Superior temporal gyrus (tissue), 1 donor: ENCODE data around the gene FEM1A.
"Not testable (repeated sequence)": the region's sequence is repeated elsewhere in the genome, so short reads cannot be mapped to it uniquely, and the experiment has no call there.

ENCODE experiments used
- DNase-seq: peaks from one replicate; pipeline ENCODE4 v3.0.0-alpha.2; 2016; ENCODE audit errors: extremely low spot score

FEM1A gene, protein sequence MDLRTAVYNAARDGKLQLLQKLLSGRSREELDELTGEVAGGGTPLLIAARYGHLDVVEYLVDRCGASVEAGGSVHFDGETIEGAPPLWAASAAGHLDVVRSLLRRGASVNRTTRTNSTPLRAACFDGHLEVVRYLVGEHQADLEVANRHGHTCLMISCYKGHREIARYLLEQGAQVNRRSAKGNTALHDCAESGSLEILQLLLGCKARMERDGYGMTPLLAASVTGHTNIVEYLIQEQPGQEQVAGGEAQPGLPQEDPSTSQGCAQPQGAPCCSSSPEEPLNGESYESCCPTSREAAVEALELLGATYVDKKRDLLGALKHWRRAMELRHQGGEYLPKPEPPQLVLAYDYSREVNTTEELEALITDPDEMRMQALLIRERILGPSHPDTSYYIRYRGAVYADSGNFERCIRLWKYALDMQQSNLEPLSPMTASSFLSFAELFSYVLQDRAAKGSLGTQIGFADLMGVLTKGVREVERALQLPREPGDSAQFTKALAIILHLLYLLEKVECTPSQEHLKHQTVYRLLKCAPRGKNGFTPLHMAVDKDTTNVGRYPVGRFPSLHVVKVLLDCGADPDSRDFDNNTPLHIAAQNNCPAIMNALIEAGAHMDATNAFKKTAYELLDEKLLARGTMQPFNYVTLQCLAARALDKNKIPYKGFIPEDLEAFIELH

DNA sequence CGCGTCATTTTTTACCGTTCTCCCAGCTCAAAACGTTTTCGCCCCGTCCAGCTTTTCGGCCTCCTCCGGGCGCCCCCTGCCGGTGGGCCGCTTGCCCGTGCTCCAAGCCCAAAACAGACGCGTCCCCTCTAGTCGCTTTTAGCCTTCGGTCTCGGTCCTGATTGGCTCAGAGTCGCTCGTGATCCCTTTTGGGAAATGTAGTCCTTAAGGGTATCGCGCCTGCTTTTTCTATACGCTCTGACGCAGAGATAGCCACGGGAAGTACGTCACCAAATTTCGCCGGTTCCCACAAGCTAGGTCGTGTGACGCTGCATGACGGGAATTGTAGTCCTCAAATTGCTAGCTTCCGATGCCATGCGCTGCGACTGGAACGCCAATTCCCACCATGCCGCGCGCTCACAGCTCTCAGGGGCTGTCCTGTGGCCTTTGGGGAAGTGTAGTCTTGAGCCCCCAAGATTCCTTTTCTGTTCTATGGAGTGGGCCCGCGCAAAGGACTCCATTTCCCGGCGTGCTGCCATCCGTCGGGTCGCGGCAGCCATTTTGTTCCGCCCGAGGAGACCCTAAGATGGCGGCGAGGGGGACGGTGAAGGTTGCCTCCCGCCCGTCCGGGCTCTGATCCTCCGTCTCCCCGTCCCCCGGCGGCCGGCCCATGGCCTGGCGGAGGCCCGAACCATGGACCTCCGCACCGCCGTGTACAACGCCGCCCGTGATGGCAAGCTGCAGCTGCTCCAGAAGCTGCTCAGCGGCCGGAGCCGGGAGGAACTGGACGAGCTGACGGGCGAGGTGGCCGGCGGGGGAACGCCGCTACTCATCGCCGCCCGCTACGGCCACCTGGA lies at the start of gene FEM1A:
Gene FEM1A (plus strand): TSS at position 552 of the 836 bp plus-strand sequence. CDS start 121 bp downstream, at position 673.
- DNase-seq: peak; percentile 100

DNA sequence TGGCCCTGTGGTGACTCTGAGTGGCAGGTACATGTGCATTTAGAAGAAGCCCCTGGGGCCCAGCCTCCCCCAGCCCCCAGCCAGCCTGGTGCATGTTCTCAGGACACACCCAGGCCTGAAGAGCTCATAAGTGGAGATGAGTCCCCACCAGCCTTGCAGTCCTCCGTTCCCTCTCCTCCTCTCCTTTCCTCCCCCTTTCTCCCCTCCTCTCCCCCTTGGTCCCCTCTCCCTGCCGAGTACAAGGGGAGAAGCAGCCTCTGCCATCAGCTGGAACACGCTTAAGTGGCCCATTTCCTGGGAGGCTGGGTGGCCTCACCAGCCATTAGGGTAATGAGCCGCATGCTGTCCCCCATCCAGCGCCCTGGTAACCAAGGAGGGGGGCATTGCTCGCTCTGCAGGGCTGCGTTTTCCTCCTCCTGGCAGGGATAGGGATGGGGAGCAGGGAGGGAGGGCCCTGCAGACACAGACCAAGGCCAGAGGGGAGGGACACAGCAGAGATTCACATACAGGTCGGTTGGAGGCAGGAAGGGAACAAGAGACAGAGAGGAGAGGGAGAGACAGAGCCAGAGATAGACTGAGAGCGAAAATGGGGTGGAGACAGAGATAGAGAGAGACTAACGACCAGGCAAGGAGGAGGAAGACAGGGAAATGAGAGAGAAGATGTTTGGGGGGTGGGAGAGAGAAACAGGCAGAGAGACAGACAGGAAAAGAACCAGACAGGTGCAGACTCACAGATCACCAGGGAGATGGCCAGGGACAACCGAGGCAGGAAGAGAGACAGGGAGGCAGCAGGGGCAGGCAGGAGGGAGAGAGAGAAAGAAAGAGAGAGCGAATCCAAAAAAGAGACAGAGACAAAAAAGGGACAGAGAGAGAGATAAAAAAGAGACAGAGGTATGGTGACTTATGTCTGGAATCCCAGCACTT lies 48.5 kb upstream of the FEM1A start:
- no peak for DNase-seq

DNA sequence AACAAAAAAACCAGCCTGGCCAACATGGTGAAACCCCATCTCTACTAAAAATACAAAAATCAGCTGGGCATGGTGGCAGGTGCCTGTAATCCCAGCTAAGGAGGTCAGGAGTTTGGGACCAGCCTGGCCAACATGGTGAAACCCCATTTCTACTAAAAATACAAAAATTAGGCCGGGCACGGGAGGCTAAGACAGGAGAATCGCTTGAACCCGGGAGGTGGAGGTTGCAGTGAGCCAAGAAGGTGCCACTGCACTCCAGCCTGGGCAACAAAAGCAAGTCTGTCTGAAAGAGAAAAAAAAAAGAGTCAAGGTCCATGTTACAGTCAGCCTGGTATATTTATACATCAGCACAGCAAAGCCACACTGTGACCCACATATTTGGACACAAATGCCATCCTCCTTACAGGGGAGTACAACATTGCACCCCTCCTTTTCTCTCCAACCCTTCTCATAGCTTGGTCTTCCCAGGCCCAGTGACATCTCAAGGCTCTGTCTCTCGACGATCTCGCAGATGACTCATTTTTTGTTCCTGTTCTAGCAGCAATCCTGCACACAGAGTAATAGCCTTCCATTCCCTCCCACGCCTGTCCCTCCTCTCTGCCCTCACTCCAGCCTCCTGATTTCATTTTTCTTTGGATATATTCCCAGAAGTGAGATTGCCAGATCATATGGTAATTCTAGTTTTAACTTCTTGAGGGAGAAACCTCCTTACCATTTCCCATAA lies 46.9 kb upstream of the FEM1A start:
- DNase-seq: peak; percentile 79

DNA sequence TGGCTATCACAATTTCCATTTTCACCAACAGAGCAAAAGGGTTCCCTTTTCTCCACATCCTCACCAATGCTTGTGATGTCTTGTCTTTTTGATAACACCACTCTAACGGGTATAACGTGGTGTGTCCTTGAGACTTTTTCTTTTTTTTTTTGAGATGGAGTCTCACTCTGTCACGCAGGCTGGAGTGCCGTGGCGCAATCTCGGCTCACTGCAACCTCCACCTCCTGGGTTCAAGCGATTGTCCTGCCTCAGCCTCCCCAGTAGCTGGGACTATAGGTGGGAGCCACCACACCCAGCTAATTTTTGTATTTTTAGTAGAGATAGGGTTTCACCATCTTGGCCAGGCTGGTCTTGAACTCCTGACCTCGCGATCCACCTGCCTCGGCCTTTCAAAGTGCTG lies 46.4 kb upstream of the FEM1A start:
- DNase-seq: not testable (repeated sequence)

DNA sequence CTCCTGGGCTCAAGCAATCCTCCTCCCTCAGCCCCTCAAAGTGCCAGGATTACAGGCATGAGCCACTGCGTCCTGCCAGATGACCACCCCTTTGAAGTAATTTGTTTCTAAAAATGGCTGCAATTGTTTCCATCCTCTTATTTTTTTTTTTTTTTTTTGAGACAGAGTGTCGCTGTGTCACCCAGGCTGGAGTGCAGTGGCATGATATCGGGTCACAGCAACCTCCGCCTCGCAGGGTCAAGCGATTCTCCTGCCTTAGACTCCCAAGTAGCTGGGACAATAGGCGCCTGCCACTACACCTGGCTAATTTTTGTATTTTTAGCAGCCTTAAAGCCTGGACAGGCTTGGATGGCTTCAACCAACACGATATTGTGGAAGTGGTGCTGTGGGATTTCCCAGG lies 45.5 kb upstream of the FEM1A start:
- DNase-seq: no peak

DNA sequence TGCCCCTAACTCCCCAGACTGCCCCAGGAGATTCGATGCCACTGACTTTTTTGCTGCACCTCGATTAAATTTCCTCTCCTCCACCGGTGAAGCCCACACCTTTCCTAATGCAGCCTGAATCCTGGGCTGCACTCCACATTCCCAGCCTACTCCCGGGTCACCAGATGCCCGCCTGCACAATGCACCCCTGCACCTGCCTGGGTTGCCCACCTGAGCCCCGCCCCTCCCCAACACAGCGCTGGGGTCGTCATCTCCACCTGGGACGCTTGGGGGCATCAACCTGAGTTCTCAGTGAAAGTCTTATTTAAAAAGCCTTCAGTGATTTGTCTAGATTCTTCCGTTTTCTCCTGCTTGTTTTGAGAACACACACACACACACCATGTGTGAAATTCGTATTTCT lies 43.3 kb upstream of the FEM1A start:
- DNase-seq: no peak

DNA sequence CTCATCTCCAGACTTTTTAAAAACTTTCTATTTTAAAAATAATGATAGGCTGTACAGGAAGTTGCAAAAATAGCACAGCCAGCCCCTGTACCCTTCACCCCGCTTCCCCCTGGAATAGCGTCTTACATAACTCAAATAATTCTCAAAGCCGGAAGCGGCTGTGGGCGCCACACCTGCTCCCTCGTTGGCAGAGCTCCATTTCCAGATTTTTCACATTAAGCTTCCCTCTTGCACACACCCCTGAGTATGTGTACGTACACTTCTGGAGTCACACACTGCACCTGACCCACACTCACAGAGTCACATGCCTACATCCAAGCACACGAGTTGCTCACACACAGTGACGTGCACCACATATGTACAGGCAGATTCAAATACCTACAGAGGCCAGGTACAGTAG lies 42.9 kb upstream of the FEM1A start:
- peak; percentile 34 for DNase-seq

DNA sequence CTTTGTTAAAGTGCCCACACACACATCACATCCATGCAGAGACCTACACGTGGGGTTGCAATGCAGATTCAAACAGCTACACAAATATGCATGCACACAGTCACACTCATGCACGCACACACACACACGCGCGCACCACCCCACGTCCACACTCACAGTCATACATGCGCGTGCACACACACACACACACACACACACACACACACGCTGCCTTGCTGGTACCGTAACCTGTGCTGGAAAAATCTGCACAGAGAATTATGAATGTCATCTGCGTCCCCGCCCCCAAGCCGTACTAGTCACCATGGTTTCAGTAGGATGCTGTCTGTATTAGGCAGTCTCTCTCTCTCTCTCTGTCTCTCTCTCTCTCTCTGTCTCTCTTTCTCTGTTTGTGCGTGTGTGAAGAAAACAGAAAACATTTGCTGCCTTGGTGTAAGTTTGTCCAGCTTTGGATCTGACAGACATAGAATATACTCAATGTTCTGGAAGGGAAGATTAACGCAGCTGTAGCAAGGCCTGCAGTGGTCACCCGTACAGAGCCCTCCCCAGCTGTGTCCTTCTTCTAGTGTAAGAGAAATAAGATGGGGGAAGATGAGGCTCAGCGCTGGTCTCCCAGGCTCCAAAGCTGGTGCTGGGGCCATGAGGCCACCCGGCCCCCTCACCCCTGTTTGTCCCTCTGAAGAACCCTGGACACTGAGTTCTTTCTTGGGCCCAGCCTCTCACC lies 41.5 kb upstream of the FEM1A start:
- DNase-seq: peak; percentile 35

DNA sequence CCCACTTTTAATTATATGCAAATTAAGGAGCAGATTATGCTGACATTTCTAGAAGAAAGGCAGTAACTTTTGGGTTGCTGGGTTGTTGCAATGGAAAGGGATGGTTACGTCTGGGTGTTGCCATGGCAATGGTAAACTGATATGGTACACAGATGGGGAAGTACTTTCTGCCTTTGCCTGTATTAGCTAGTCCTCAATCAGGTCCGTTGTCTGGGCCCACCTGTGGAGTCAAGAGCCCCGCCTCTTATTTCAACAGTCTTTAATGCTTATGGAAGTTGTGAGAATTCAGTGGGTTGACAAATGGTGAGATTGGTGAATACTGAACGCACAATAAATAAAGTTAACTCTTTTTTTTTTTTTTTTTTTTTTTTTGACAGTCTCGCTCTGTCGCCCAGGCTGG lies 37.3 kb upstream of the FEM1A start:
- DNase-seq: no peak

DNA sequence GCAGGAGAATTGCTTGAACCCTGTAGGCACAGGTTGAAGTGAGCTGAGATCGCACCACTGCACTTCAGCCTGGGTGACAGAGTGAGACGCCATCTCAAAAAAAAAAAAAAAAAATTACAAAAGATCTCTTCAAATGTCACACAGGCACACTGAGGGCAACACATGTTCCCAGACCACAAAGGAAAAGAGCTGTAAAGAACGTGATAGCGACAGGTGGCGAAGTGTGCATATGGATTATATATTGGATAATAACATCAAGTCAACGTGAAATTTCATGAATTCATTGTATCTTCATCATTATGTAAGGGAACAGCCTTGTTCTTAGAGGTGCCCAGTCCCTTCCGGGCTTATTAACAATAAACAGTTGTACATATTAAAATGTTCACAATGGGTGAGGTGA lies 36.1 kb upstream of the FEM1A start:
- DNase-seq: no peak

DNA sequence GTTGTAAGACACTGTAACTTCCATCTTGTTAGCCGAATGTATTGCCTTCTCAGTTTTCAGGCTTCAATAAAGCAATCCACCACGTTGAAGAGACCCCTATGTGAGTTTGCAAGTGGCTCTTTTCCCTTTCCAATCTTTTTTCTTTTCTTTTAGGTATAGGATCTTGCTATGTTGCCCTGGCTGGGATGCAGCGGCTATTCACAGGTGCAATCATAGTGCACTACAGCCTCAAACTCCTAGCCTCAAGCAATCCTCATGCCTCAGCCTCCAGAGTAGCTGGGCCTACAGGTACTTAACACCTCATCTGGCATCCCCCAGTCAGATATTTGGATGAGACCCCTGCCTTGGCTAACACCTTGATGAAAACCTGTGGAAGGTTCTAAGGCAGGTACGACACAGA lies 33.5 kb upstream of the FEM1A start:
- DNase-seq: no peak

DNA sequence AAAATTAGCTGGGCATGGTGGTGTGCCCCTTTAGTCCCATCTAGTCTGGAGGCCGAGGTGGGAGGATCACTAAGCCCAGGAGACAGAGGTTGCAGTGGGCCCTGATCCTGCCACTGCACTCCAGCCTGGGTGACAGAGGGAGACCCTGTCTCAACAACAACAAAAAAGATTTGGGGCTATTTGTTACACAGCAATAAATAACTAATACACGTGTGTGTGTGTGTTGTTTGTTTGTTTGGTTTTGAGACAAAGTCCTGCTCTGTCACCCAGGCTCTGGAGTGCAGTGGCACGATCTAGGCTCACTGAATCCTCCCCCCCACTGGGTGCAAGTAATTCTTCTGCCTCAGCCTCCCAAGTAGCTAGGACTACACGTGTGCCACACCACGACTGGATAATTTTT lies 32.9 kb upstream of the FEM1A start:
- no peak for DNase-seq

DNA sequence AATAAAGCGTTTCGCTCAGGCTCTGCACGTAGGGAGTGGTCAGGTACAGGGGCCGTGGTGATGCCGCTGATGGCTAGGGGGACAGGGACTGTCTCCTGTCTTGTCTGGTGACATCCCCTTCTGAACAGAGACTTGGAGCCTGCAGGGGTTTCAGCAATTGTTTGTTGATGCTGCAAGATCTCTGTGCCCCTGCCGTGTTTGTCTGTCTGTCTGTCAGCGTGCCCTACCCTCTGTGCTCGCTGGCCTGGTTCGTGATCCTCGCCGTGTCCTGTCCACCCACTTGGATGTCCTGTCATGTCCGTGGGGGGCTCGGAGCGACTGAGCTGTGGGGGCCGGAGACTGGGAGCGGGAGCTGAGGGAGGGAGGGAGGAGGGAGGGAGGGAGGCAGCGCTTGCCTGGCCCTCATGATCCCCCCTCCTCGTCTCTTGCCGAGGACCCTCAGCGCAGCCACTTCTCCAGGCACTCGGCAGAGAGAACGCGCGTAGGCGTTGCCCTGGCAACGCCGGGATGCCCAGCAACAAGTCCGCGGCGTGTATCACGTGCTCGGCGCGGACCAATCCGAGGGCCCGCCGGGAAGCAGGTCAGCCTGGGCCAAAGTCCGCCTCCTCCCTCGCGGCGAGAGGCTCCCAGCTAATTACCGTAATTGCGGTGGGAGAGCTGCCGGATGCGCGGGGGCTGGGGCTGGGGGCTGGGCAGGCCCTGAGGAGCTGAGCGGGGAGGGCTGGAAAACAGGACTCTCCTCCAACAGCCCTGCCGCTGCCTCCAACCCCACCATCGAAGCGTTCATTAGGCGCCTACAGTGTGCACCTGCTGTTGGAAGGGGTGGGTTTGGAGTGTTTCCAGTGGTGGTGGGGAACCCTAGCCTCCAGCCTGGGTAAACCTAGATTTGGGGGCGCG lies 31.9 kb upstream of the FEM1A start:
- DNase-seq: peak; percentile 91

DNA sequence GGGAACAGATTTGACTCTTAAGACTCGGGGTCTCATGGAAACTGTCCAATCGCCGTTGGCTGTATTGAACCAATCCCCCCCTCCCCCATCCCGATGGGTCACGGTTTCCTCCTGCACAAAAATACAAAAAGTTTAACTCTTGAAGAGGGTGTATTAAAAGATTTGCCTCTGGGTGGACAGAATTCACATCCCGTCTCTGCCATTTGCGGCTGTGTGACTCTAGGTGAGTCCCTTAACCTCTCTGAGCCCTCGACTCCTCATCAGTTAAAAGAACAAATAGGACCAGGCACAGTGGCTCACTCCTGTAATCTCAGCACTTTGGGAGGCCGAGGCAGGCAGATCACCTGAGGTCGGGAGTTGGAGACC lies 31.3 kb upstream of the FEM1A start:
- no peak for DNase-seq

DNA sequence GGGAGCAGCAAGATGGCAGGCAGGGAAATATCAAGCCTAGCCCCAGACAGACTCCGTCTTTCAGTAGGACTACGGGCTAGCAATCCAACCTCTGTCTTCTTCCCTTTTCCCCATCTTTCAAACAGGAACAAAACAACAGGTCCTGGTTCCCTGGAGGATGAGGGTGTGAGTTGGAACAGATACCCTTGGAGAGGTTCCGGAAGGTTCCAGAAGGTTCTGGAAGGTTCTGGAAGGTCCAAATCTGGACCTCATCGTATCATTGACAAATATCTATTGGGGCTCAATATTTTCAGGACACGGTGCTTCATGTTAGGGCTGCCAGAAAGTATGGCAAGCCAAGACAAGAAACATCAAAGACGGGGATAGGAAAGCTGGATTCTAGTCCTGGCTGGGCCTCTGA lies 28.5 kb upstream of the FEM1A start:
- no peak for DNase-seq

DNA sequence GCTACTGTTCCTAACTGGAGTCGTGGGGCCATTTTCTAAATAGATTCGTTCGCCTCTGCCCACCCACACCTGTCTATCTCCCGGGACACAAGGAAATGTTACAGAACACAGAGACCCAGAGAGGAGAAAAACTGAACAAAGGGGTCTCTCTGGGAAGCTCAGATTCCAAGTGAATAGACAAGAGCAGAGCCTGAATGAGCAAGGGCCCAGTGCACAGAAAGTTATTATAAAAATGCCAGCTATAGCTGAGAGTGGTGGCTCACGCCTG lies 27.2 kb upstream of the FEM1A start:
- DNase-seq: no peak

DNA sequence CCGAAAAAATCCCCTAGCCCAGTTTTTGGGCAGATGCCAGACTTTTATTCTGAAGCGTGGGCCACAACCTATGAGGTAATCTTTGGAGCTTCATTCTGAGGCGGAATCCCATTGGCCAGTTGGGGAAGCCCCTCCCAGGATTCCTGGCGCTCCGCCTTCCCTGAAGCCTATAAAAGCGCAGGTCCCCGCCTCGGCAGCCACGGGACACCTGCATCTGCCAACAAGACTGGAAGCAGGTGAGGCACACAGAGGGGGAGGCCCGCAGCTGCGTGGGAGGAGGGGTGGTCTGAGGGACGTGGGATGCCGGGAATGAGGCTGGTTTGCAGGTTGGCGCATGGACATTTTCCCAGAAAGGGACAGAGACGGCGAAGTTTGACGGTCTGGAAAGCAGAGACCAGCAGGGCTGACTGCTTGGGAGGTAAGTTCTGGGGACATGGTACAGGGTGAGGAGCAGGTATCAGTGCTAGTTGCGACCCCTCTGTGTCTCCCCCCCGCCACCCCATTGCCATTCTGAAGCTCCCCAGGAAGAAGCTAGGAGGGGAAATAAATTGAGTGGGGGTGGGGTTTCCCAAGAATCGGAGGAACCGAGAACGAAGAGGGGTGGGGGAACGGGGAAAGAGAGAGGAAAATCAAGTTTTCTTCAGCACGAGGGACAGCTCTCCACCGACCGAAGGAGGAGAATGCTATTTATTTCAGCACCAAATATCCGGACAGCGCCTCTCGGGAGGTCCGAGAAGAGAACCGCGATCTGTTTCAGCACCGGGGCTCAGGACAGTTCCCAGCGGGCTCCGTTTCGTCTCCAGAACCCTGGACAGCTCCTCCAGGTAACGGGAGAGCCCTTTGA lies 22.4 kb upstream of the FEM1A start:
- peak; percentile 79 for DNase-seq

DNA sequence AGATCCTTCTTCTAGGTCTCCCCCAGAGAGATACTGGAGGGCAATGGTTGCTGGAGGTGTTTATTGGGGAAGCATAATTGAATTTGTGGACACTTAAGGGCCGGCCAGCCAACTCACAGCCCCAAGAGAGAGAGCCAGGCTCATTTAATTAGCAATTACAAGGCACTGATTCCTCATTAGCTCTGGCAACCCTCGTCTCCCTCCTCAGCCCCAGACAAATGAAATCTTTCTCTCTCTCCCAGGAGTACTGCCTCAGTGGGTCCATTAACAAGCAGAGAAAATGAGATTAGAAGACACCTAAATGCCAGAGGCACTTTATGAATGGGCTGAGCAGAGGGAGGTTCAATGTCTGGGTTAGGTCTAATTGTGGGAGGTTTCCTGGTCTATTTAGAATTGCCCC lies 19.0 kb upstream of the FEM1A start:
- no peak for DNase-seq
